IPS-11a (cell line): ENCODE data around the gene PDGFD.

Source experiments
- H3K4me3 ChIP-seq: one replicate; pipeline ENCODE4 v1.5.1; 2013; ENCODE audit warnings: low read depth, low read length, control low read depth

The PDGFD gene

DNA sequence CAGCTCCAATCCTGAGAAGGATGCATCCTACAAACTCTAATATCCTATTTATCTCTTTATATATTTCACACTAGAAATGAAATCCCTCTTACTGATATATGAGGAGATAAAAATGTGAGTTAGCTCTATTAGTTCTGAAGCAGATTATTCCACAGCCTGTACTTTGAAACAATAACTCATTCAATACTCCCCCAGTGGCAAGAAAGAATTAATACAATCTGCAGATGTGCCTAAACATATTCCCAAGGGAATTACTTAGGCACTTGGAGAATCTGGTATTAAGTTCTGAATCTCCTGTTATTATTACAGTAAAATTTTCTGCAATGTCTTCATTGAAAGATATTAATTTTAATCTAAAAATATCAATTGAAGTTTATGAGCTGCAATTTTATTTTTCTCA is 68.2 kb downstream of the PDGFD start:
- H3K4me3 ChIP-seq = no peak overlapping the region

DNA sequence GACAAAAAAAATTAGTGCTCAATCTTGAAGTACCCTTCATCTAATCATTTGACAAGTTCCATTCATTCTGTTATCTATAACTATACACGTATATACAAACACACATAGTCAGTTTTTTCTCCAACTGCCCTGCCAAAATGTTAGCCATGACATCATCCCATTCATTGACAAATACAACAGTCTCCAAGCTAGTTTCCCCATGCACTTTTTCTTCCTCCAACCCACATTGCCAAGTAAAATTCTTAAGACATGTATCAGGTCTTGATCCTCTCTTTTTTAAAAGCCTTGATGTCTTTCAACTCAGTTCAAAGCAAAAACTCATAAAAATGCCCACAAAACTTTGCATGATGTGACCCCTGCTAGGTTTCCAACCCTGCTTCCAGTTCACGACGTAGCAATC is 69.4 kb downstream of the PDGFD start:
- H3K4me3 ChIP-seq = no peak overlapping the region

DNA sequence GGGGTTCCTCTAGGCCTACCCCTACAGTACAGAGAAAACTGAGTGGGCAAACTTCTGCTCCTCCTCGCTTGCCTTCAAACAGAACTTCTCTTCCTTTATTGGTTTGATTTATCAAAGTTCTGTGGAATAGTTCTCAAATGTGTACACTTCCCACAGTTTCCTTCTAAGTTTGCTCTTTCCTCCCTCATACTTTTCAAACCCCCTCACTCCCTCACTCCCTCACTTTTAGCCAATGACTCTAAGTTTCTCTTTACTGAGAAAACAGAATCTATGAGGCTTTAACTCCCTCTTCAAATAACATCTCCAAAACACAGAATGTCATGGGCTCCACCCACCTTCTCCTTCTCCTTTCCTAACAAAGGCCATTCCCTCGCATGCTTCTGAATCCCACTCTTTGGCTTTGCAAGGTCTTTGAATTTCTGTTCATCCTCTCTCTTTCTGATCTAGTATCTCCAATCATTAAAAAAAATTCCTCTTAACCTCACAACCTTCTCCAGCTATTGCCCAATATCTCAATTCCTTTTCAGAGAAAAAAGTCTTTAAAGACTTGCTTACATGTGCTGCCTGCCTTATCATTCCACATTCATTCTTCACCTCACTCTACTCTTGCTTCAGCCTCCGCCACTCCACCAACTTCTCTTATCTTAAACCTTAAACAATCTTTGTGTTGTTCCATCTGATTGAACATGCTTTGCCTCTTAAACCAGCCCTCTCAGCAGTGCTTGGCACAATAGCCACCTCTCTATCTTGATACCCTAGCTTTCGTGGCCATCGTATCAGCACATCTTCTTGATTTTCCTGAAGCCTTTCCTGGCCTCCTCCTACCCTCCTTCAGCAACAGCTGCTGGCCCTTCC is 70.3 kb downstream of the PDGFD start:
- H3K4me3 ChIP-seq = no peak overlapping the region

DNA sequence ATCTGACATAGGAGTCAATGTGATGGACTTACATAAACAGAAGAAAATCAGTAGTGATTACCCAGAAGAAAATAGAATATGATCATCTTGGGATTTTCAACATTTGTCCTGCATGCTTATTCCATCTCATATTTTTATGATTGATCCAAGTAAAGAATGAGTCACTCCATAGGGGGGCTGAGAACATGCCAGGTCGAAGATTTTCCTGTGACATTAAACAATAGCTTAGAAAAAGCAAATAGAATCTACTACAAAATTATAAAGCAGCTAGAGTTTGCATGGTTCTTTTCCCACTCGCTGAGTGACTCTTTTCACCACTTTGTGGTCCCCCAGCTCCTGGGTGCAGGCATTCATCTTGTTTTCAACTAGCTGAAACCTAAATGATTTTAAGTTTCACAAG is 71.2 kb downstream of the PDGFD start:
- H3K4me3 ChIP-seq = no peak overlapping the region

DNA sequence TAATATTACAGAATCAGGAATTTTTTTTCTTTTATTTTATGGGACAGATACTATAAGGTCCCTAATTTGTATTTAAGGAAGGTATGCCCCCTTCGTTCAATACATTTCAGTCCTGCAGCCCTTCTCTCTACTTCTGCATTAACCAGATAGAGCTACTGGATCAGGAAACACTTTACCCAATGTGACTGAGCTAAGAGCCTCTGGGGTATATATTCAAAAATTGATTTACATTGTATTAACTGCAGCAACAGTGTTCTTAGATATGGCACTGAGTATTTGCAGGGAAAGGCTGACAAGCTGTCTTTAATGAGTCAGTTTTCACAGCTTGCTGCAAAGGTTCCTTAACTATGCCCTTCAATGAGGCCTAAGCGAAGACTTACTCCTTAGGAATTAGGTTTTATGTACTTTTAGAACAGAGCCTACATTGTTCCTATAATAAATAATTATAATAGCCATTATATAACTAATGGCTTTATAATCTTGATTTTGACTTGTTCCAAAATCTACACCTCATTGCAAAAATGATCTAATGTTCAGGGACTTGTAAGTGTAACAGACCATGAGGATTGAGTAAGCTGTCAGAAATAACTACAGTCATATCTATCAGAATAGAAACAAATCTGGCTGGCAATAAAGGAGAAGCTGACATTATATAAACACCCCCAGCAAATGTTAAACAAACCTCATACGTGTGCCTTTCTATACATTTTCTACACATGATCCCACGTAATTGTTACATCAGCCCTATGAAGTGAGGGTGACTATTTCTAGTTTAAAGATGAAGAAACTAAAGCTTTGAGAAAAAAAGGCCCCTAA is 72.5 kb downstream of the PDGFD start:
- no peak overlapping the region for H3K4me3 ChIP-seq

DNA sequence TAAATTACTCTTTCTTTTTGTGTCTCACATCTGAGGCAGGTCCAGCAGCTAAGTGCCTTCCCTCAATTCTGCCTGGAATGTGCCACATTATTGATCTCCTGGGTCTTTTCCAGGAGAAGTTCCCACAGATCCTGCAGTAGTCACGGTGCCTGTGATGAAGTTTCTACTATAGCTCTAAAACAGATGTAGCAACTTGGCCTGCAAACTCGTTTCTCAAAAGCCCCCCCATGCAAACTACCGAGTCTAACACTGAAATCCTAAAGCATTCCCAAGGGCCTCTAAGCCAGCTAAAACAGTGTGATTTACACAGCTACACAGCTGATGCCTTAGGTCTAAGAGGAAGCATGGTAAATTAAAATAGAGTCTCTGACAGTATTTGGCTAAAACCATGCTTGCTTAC is 73.2 kb downstream of the PDGFD start:
- H3K4me3 ChIP-seq = no peak overlapping the region

DNA sequence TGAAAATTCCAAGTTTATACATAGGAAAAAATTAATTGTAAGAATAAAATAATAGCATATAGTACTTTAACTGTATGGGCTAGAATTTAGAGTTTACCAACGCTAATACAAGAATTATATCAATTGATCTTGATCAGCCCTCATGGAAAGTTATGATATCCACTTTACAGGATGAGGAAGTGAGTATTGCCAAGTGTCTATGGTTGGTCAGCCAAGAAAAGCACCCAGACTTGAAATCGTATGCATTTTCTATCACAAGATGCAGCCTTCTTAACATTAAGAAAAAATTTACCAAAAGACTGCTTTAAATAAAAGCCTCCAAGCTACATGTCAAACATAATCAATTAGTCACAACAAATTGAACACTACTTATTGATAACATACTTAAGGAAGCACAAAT is 74.5 kb downstream of the PDGFD start:
- H3K4me3 ChIP-seq = no peak overlapping the region

DNA sequence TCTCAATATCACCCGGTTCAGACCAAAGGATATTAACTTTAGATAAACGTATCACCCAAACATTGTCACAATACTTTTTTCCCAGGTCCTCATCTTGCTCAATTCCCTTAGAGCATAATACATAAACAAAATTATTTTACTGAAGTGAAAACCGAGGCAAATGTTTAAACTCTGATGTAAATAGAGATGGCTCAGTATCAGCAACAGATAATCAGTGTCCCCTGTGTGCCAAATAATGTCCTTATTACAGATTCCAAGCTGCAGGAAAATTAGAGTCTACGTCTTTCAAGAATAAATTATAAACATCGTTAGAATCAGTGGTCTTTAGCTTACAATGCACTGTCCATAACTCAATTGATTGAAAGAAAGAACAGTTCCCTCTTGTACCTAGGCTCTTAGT is 77.3 kb downstream of the PDGFD start:
- H3K4me3 ChIP-seq = no peak overlapping the region

DNA sequence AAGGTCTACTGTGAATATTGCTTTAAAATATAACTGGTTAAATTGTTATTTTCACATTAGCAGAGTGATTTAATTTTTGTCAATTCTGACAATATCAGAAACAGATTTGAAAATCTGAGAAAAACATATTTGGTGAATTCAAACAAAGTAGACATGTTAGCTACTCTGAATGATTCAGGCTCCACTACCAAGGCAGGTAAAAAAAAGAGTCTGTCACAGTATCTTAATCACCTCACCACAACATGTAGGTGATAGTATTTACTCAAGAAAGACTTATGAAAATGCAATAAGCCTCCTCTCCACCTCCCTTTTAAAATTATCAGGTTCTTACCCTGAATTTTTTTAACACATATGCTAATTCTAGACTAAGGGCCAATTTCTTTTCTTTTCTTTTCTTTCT is 85.0 kb downstream of the PDGFD start:
- no peak overlapping the region for H3K4me3 ChIP-seq

DNA sequence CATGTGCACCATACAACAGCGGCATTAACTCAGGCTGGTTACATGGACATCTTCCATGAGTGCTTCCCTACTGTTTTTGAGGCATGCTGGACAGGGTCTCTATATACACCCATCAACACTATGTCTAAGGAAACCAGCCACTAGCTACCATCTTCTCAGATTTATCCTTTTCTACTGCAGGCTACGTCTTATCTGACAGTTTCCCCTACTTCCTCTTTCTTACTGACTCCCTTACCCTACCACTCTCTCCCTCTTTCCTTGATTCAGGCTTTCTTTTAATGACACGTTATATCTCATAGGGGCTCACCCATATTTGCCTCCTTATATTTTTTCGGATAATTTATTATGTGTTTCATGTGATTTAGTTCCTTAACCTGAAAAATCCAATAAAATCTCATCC is 85.7 kb downstream of the PDGFD start:
- no peak overlapping the region for H3K4me3 ChIP-seq

DNA sequence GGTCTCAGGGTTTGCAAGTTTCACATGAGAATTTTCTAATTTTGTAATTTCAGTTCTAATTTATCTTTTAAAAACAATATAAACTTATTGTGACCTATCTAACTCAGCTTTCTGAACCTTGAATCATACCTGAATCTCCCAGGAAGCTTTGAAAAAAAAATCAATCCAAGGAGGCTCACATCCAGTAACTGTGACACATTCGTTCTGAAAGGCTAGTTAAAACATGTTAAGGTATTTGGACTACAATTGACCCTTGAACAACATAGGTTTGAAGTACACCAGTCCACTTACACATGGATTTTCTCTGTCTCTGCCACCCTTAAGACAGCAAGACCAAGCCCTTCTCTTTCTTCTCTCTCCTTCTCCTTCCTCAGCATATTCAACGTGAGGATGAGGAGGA is 87.5 kb downstream of the PDGFD start:
- H3K4me3 ChIP-seq = no peak overlapping the region

DNA sequence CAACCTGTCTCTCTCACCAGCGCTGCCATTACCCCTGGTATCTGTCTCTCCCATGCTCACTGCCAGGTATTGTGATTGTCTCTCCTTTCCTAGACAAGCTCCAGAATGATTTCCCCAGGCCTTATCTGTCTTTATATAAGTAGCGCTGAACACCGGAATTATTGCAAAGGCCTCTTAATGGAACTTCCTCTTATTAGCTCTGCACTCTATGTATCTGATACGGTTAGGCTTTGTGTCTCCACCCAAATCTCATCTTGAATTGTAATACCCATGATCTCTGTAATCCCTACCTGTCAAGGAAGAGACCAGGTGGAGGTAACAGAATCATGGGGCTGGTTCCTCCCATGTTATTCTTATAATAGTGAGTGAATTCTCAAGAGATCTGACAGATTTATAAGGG is 88.2 kb downstream of the PDGFD start:
- H3K4me3 ChIP-seq = no peak overlapping the region

DNA sequence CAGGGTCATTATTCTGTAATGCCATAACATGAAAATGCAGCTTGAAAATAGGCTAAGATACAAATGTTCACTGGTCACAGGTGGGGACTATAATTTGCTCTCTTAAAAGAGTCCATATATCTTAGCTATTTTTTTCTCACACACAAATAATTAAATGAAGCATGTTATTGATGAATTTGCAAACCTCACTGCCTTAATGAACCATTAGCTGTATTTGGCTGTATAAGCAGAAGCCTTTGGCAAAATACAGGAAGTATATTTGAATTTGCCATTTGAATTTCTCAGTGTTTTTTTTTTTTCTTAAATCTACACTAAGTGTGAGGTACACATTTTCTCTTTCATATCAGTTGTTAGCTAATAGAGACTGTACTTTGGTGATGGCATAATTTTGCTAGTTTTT is 88.9 kb downstream of the PDGFD start:
- H3K4me3 ChIP-seq = no peak overlapping the region

DNA sequence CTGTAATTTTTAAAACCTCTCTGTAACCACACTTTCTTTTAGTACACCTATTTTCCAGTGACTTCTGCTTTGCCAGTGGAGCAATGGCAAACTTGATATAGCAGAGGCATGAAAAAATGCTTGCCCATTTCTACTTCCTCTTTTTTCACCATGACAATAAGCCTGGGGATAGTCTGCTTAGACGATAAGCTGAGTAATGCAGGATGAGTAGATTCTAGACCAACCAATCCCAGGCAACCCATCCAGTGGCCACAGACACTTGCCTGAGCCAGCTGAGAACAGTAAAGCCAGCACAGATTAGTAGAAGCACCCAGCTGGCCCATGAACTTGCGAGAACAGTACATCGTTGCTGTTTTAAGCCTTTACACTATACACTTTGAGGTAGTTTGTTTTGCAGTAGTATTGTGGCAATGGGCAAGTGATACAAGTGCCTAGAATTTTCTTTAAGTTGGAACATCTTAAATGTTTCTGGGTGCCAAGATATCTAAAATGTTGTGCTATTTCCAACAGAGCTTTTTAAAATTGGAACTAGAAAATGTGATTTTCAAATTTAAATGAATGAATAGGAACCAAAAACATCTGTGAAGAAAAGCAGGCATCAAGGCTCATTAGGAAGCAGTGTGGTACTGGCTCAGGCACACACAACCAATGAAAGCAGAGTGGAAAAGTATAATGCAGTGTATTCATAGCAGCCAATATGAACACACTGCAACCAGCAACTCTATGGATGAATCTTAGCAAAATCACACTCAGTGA is 89.8 kb downstream of the PDGFD start:
- H3K4me3 ChIP-seq = no peak overlapping the region

DNA sequence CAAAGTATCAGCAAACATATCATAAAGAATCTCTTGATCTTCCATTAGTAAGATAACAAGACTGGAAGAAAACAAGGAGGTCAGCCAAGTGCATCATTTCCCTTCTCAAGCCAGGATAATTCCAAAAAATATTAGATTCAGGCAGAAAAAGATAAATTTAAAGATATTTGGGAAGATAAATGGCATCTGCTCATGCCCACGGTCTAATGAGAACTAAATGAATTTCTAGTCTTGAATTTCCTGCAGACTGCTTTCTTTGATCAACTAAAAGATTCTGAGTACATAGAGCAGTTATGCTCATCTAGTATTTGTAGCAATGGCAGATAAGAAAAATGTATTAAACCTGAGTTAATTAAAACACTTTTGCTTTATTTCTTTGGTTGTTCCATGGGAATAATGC is 96.4 kb downstream of the PDGFD start:
- no peak overlapping the region for H3K4me3 ChIP-seq

DNA sequence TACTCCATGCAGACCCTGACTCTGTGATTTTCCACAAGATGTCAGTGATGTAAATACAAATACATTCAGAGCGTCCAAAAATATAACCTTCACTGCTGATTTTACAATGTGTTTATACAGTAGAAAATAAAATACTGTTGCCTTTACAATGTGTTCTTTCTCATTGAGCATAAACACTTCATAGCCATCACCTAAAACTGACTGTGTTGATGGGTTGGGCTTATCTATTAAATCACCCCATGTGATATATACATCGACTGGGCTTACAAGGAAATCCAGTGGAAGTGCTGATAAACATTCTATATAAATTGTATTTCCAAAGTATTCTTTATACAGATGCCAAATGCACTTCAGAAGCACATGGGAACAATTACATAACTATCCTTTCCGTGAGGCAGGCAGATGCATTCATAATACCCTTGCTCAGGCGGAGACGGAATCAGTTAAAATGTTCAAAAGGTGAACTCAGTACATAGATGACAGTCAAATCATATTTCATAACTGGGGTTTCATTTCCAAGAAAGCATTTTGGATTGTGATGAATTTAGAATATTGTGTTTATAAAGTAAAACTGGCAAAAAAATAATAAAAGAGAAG is 99.8 kb downstream of the PDGFD start:
- H3K4me3 ChIP-seq = no peak overlapping the region

DNA sequence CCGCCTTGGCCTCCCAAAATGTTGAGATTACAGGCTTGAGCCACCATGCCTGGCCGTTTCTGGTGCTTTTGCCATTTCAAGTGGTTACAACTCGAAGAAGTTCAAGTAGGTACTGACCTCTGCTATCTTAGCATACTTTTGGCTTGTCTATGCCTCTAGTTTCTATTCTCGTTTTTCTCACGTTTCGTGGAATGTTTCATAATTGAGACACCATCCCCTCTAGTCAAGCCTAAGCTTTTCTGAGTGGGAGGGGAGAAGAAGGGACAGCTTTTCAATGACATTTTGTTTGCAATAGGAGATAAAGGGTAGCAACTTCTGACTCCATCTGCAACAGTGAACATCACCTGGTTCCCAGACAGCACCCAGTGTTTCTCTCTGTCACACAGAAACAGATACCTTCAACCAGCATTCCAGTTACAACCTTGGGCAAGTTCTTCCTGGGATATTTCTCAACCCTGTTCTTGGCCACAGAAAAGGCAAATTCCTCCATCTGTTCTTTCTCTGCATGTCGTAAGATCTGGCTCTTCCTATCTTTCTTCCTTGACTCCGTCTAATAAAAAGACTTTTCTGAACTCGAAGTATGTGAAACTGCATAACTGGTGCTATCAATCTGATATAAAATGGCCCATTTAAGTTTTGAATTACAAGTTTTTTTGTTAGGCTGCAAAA is 102.0 kb downstream of the PDGFD start:
- no peak overlapping the region for H3K4me3 ChIP-seq

DNA sequence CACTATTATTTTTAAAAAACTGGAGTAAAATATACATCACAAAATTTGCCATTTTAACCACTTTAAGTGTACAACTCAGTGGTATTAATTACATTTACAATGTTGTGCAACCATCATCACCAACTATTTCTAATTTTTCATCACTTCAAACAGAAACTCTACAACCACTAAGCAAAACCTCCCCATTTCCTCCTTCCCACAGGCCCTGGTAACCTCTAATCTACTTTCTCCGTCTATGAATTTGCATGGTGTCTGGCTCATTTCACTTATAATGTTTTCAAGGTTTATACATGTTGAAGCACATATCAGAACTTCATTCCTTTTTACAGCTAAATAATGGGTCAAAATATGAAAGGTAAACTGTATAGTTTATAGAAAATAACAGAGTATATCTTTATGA is 103.1 kb downstream of the PDGFD start:
- no peak overlapping the region for H3K4me3 ChIP-seq

DNA sequence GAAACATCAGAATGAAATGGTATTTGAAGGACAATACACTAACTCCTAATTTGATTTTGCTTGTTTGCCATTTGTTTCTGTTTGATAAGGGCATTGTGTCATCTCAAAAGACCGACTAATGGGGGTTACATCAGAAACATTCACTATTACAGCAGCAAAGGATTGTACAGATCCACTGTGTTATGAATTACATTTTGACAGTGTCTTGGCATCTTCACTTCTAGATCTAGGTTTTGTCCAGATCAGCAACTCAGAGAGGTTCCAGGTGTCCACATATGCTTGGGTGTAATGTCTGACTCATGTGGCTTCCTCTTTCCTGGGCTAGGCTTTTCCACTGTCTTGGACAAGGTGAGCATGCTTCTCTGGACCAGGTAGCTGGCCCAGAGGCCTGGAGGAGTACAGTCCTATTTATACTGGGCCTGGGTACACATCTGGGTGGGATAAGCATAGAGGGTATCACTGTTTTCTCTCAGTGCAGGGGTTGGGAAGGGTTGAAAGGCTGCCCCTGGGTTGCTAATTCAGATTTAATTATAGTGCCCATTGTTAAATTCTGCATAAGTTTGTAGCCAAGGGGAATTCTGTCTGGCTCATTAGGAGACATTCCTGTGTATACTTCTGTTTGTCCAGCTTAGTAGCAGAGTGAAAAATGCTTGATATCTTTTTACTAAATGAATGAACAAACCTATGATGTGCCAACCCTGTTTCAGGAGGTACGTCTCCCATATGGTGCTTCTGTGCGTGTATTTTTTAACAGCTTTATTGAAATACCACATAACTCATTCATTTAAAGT is 103.7 kb downstream of the PDGFD start:
- no peak overlapping the region for H3K4me3 ChIP-seq

DNA sequence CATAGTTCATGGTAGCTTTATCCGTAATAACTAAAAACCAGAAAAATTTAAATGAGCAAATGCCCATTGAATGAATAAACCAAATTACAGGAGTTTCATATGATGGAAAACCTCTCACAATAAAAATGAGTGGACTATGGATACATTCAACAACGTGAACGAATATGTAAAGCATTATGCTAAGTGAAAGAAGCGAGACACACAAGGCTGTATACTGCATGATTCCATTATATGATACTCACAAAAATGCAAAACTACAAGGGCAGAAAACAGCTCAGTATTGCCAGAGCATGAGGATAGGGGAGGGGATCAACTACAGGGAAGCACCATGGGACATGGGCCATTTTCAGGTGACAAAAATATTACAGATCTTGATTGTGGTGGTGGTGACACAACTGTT is 105.3 kb downstream of the PDGFD start:
- no peak overlapping the region for H3K4me3 ChIP-seq
